Duodenal mucosa (tissue), 2 donors: ENCODE results near the gene AIG1.

Source experiments
- H3K27ac ChIP-seq: one replicate; pipeline ENCODE4 v1.7.0; 2013; ENCODE audit warnings: low read depth, low read length
- H3K27me3 ChIP-seq, 2 donors: one replicate each; pipeline ENCODE4 v1.7.0; 2013; ENCODE audit warnings: low read length in 2 of 2, control low read depth in 1 of 2; ENCODE audit not compliant: insufficient read depth in 2 of 2, control insufficient read depth in 1 of 2
- H3K36me3 ChIP-seq, 2 donors: one replicate each; pipeline ENCODE4 v1.7.0; 2013; ENCODE audit warnings: low read length in 2 of 2, control low read depth in 1 of 2; ENCODE audit not compliant: insufficient read depth in 2 of 2, control insufficient read depth in 1 of 2
- H3K4me1 ChIP-seq, 2 donors: one replicate each; pipeline ENCODE4 v1.7.0; 2013; ENCODE audit warnings: low read length in 2 of 2, control low read depth in 1 of 2; ENCODE audit not compliant: insufficient read depth in 2 of 2, control insufficient read depth in 1 of 2
- H3K4me3 ChIP-seq, 2 donors: one replicate each; pipeline ENCODE4 v1.7.0; 2013; ENCODE audit warnings: low read length in 2 of 2, low read depth in 1 of 2
- H3K9ac ChIP-seq, 2 donors: one replicate each; pipeline ENCODE4 v1.7.0; 2013; ENCODE audit warnings: low read length in 2 of 2, low read depth in 1 of 2
- H3K9me3 ChIP-seq, 2 donors: one replicate each; pipeline ENCODE4 v1.7.0; 2013; ENCODE audit warnings: low read length in 2 of 2, control low read depth in 1 of 2; ENCODE audit not compliant: control insufficient read depth in 1 of 2

Gene AIG1

DNA sequence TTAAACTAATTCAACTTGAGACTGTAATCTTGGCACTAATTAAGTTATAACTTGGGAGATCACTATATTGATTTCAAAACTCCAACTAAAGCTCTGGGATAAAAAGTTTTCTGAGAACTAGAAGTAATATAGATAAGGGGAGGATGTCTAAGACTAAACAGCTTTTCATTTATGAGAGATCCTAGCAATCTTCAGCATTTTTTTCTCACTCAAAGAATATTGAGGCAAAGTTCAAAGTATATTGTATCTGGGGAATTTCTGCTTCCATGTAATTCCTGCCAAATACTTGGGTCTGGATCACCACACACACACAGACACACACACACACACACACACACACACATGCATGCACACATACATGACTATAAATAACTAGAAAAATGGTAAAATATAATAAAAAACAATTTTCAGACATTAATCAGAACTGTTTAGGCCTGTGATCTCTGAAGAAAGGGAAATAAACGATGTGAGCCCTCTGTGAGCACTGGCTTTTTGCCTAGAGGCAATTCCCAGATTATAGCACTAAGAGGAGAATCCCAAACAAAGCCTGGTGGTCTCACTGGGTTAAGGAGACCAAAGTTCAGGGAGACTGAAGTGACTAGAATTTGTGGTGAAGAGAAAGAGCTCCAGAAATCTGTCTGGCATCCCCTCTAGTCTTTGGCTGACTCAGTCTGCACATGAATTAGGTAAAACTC, 297.0 kb downstream of the AIG1 start:
- no peak overlapping the region for H3K27ac ChIP-seq
- H3K27me3 ChIP-seq = no peaks in the 10 kb centered on the region
- no peaks in the 10 kb centered on the region for H3K36me3 ChIP-seq
- H3K4me3 ChIP-seq = no peak overlapping the region
- no peaks in the 10 kb centered on the region for H3K9me3 ChIP-seq
- no peaks in the 10 kb centered on the region for H3K4me1 ChIP-seq
- no peak overlapping the region for H3K9ac ChIP-seq

DNA sequence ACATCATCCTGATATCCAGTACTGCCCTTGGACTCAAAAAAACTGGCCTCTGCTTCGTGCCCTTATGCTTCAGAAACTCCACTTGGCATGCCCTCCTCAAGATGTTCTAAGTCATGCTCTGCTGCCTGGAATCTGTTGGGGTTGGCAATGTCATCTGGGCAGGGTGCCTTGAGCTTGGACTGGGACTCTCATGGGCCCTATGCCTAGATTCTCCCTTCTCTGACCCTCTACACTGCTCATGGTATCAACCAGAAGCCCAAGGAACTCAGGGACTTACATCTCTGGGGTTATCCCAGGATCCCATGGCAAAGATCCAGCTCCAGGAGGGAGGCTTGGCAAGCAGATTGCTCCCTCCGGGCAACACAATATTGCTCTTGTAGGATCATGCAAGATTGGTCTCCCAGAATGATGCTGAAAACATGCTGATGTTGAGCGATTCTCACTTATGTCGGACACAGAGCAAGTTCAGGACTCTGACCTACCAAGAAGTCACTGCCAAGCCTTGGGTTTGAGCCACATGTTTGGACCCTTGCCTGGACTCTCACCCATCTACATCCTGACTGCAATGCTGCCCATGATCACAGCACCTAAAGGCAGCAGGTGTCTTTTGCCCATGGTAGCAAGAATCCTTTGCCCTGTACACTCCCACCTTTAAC, 301.0 kb downstream of the AIG1 start:
- Histone ChIP-seq H3K4me1 (no peaks in the 10 kb centered on the region), H3K27ac (no peak overlapping the region), H3K27me3 (no peaks in the 10 kb centered on the region)

DNA sequence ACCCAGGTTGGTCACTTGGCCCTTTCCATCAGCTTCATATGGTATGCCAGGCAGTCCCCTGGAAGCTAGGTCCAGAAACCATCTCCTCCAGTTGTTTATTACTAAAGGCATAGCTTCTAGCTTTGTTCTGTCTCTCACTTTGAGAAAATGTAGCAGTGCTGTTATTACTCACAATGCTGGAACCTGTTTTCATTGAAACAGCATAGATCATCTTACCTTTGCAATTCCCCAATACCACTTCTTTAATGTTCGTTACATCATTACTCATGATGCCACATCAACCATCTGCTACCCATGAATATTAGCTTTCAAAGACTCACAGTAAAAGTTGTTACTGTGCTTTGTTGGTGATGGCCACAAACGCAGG, 301.5 kb downstream of the AIG1 start:
- Histone ChIP-seq H3K36me3 (no peaks in the 10 kb centered on the region), H3K27me3 (no peaks in the 10 kb centered on the region), H3K9me3 (no peaks in the 10 kb centered on the region), H3K9ac (no peak overlapping the region), H3K4me3 (no peak overlapping the region), H3K27ac (no peak overlapping the region), H3K4me1 (no peaks in the 10 kb centered on the region)

More for the DNA sequence above, 301.0 kb downstream of the AIG1 start:
- Histone ChIP-seq H3K4me3 (no peak overlapping the region), H3K36me3 (no peaks in the 10 kb centered on the region), H3K9me3 (no peaks in the 10 kb centered on the region), H3K9ac (no peak overlapping the region)

DNA sequence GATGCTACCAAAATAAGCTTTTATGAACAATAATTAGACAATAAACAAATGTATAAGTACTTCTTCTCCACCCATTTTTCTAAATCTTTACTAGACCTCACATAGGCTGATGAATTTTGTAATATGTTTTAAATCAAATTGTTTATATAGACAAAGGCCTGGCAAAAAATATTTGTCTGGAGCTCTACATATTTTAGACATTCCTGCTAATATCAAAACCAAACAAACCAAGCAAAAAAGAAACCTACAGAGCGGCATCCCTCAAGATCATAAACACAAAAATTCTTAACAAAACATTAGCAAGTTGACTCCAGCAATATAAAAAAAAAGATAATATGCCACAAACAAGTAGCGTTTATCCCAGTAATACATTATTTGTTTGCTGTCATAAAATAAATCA, 302.6 kb downstream of the AIG1 start:
- H3K27me3 ChIP-seq = no peaks in the 10 kb centered on the region
- H3K4me1 ChIP-seq = no peaks in the 10 kb centered on the region
- no peak overlapping the region for H3K4me3 ChIP-seq
- H3K36me3 ChIP-seq = no peaks in the 10 kb centered on the region
- H3K9me3 ChIP-seq = no peaks in the 10 kb centered on the region
- no peak overlapping the region for H3K27ac ChIP-seq
- H3K9ac ChIP-seq = no peak overlapping the region

DNA sequence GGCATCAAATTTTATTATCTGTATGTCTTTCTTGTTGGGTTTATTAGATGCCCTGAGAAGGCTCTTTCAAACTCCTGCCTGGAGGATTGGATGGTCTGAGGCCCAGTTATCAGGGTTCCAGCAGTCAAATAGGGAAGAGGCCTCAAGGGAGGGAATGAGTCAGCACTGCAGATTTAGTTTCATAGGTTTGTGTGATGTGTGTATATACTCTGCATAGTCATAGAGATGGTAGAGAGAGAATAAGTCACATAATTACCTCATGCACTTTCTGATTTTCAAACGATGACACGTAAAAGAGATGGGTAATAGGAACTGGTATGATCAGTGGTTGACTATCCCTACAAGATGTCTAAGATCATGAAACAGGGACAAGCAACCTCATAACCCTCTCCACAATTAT, 307.7 kb downstream of the AIG1 start:
- Histone ChIP-seq H3K9me3 (no peaks in the 10 kb centered on the region), H3K27me3 (no peaks in the 10 kb centered on the region), H3K4me1 (no peaks in the 10 kb centered on the region), H3K4me3 (no peak overlapping the region), H3K36me3 (no peaks in the 10 kb centered on the region), H3K27ac (no peak overlapping the region), H3K9ac (no peak overlapping the region)

GRCh38 chr6:143369971-143370370, 309.3 kb downstream of the AIG1 start:
- Histone ChIP-seq H3K9ac (no peak overlapping the region), H3K27me3 (no peaks in the 10 kb centered on the region)

GRCh38 chr6:143370812-143371370, 310.2 kb downstream of the AIG1 start:
- H3K27me3 ChIP-seq = no peaks in the 10 kb centered on the region
- H3K4me1 ChIP-seq = no peaks in the 10 kb centered on the region
- no peaks in the 10 kb centered on the region for H3K36me3 ChIP-seq
- H3K4me3 ChIP-seq = no peak overlapping the region
- H3K27ac ChIP-seq = no peak overlapping the region
- no peaks in the 10 kb centered on the region for H3K9me3 ChIP-seq
- H3K9ac ChIP-seq = no peak overlapping the region

More at GRCh38 chr6:143369971-143370370, 309.3 kb downstream of the AIG1 start:
- H3K36me3 ChIP-seq = no peaks in the 10 kb centered on the region
- H3K4me1 ChIP-seq = no peaks in the 10 kb centered on the region
- H3K9me3 ChIP-seq = no peaks in the 10 kb centered on the region
- H3K4me3 ChIP-seq = no peak overlapping the region
- H3K27ac ChIP-seq = no peak overlapping the region

DNA sequence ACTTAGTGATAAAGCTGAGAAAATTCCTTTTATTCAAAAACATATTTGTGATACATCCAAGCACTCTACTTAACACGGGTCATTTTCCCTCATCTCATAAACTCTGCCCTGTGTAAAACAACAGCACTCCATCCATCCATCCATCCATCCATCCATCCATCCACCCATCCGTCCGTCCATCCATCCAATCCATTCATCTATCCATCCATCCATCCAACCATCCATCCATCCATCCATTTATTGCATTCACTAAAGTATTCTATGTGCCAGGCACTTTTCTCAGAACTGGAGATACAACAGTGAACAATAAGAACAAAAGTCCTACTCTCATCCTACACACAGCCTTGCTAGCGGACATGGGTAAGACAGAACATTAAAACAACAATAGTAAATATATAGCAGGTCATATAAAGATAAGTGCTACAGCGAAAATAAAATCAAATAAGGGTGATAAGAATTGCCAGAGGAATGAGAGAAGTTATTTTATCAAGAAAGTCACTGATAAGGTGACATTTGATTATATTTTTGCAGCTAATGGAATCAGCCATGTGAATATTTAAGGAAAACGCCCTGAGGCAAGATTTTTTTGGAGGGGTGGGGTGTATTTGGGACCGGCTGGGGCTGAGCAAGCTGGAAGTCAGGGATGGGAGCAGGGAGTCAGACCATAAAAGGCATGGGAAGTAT, 311.7 kb downstream of the AIG1 start:
- H3K4me1 ChIP-seq = no peaks in the 10 kb centered on the region
- no peaks in the 10 kb centered on the region for H3K36me3 ChIP-seq
- no peak overlapping the region for H3K9ac ChIP-seq
- H3K27me3 ChIP-seq = no peaks in the 10 kb centered on the region
- no peak overlapping the region for H3K4me3 ChIP-seq
- H3K9me3 ChIP-seq = no peaks in the 10 kb centered on the region
- no peak overlapping the region for H3K27ac ChIP-seq

DNA sequence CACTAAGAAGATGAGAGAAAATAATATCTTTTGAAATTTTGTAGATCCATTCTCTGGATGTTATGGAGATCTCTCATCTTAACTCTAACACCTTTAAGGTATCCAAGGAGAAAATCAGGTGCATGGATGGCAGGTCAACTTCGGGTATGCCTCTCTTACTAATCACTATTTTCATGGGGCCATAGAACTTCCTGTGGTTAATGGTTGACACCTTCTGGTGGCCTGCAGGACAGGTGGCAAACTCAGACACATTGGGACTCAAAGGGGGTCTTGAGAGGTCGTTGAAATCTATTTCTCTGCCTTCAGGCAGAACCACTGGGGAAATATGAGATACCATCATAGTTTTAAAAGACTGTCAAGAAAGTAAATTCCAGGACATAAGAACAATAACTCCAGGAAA, 313.3 kb downstream of the AIG1 start:
- H3K9ac ChIP-seq = no peak overlapping the region
- H3K36me3 ChIP-seq = no peaks in the 10 kb centered on the region
- H3K9me3 ChIP-seq = no peaks in the 10 kb centered on the region
- H3K4me1 ChIP-seq = no peaks in the 10 kb centered on the region
- H3K27ac ChIP-seq = no peak overlapping the region
- no peaks in the 10 kb centered on the region for H3K27me3 ChIP-seq
- no peak overlapping the region for H3K4me3 ChIP-seq

GRCh38 chr6:143375022-143375585, 314.4 kb downstream of the AIG1 start:
- no peaks in the 10 kb centered on the region for H3K27me3 ChIP-seq
- no peaks in the 10 kb centered on the region for H3K9me3 ChIP-seq
- no peak overlapping the region for H3K9ac ChIP-seq
- H3K4me3 ChIP-seq = no peak overlapping the region
- H3K27ac ChIP-seq = no peak overlapping the region
- no peaks in the 10 kb centered on the region for H3K36me3 ChIP-seq
- H3K4me1 ChIP-seq = no peaks in the 10 kb centered on the region
